Nephron (organoid): Measurements from ENCODE around the gene MPEG1.

Experiments used
- H3K27ac Mint-ChIP-seq, 3 experiments: 2 replicates each; pipeline ENCODE4 v1.8.0; 2020; ENCODE audit warnings: mixed read lengths in 3 of 3, mild to moderate bottlenecking in 2 of 3, moderate library complexity in 1 of 3
- H3K27me3 Mint-ChIP-seq: 2 replicates; pipeline ENCODE4 v1.8.0; 2021; ENCODE audit warnings: low read depth, mild to moderate bottlenecking, moderate library complexity, mixed read lengths
- H3K36me3 Mint-ChIP-seq: 2 replicates; pipeline ENCODE4 v1.8.0; 2020; ENCODE audit warnings: low read depth, mixed read lengths
- H3K4me1 Mint-ChIP-seq: 2 replicates; pipeline ENCODE4 v1.8.0; 2020; ENCODE audit warnings: mixed read lengths
- H3K4me3 Mint-ChIP-seq, 3 experiments: 2 replicates each; pipeline ENCODE4 v1.8.0; 2020; ENCODE audit warnings: mild to moderate bottlenecking in 3 of 3, mixed read lengths in 3 of 3, moderate library complexity in 2 of 3
- H3K9me3 Mint-ChIP-seq: 2 replicates; pipeline ENCODE4 v1.8.0; 2020; ENCODE audit warnings: mixed read lengths
- TF ChIP-seq, protein P1 (sequence below), 3 experiments: fragments of 200-600 bp; sonication (generic); IDR thresholded peaks; one replicate each; pipeline ENCODE4 v1.5.0; 2021; ENCODE audit warnings: antibody characterized with exemption in 3 of 3; ENCODE audit not compliant: unreplicated experiment in 3 of 3

Gene MPEG1

DNA sequence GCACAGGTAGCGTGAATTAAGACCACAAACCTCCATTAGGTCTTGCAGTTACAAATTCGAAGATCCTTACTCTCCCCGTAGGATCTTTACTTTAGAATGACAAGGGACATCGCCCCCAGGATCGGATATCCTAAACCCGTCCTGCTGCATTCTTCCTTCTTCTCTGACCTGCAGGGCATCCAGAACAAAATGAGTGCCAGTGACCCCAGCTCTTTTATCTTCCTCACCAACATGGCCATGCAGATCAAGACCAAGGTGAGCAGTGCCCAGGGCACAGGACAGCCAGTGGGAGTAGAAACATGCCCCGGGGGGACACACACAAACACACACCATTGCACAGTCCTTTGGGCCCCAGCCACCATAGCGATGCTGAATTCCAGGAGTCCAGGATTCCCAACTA is 42.6 kb upstream of the MPEG1 start:
- TF ChIP-seq, protein P1, sequence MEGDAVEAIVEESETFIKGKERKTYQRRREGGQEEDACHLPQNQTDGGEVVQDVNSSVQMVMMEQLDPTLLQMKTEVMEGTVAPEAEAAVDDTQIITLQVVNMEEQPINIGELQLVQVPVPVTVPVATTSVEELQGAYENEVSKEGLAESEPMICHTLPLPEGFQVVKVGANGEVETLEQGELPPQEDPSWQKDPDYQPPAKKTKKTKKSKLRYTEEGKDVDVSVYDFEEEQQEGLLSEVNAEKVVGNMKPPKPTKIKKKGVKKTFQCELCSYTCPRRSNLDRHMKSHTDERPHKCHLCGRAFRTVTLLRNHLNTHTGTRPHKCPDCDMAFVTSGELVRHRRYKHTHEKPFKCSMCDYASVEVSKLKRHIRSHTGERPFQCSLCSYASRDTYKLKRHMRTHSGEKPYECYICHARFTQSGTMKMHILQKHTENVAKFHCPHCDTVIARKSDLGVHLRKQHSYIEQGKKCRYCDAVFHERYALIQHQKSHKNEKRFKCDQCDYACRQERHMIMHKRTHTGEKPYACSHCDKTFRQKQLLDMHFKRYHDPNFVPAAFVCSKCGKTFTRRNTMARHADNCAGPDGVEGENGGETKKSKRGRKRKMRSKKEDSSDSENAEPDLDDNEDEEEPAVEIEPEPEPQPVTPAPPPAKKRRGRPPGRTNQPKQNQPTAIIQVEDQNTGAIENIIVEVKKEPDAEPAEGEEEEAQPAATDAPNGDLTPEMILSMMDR (IDR thresholded peaks at IDR 0.05; ENCODE audit: unreplicated experiment in 3 of 3): no peak
- Mint-ChIP-seq H3K27ac (no peak overlapping the region), H3K9me3 (no peaks in the 10 kb centered on the region), H3K4me1 (no peaks in the 10 kb centered on the region), H3K27me3 (peaks cover 8% of the 10 kb centered on the region), H3K36me3 (no peaks in the 10 kb centered on the region), H3K4me3 (no peak overlapping the region)

DNA sequence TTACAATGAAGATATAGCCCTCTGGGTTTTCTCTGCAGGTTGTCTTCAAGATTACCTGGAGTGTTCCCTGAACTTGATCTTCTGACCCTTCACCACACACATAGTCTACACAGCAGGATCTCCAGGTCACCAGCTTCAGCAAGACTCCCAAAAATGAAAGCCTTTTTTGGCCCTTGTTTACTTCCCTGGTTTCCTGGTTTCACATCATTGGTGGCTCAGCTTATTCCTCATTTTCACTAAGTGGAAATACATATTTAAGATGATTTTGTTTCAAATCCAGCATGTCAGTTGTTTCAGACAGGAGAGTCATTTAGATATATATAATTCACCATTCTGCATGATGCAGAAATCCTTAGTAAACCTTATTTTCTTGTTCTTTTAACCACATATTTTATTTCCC is 41.6 kb upstream of the MPEG1 start:
- Mint-ChIP-seq H3K36me3 (no peaks in the 10 kb centered on the region), H3K9me3 (no peaks in the 10 kb centered on the region), H3K27ac (no peak overlapping the region), H3K27me3 (peaks cover 8% of the 10 kb centered on the region), H3K4me1 (no peaks in the 10 kb centered on the region), H3K4me3 (no peak overlapping the region)
- TF ChIP-seq, protein P1 (IDR thresholded peaks at IDR 0.05; ENCODE audit: unreplicated experiment in 3 of 3): no peak

DNA sequence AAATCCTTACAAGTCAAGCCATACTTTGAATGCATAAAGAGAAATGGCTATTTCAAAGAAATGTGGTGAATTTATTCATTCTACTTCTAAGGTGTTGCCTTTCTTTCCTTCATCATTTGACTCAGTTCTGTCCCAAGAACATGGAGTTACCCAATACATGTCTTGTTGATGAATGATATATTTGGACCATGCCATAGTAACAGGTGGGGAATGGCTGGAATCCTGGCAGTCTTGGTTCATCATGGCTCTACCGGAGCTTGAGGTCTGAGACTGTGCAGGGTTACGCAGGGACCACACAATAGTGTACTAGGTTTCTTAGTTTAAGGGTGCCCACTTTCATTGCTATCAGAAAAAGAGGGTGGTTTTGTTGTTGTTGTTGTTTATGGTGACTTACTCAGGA is 40.3 kb upstream of the MPEG1 start:
- TF ChIP-seq, protein P1 (IDR thresholded peaks at IDR 0.05; ENCODE audit: unreplicated experiment in 3 of 3): no peak
- Mint-ChIP-seq H3K27ac (no peak overlapping the region), H3K4me3 (no peak overlapping the region), H3K4me1 (no peaks in the 10 kb centered on the region), H3K27me3 (peaks cover 5% of the 10 kb centered on the region), H3K9me3 (no peaks in the 10 kb centered on the region), H3K36me3 (no peaks in the 10 kb centered on the region)

DNA sequence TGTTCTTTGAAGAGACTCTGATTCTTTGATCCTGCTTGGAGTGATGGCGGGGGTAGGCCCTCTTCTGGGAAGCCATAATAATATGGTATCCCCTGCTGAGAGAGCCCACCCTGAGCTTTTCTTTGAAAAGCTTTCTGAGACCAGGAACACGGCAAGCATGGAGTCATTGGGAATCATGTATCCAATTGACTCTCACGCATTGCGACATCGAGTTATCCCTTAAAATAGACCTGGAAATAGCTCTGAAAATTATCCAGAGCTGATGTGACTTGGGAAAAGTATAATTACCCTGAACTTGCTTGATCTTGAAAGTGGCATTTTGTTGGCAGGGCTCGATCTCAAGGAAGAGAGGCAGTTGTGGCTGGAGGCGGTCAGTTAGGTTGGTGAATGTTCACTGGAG is 36.8 kb upstream of the MPEG1 start:
- no peaks in the 10 kb centered on the region for H3K36me3 Mint-ChIP-seq
- no peaks in the 10 kb centered on the region for H3K4me1 Mint-ChIP-seq
- TF ChIP-seq, protein P1 (IDR thresholded peaks at IDR 0.05; ENCODE audit: unreplicated experiment in 3 of 3): no peak
- H3K27ac Mint-ChIP-seq: no peak overlapping the region
- H3K27me3 Mint-ChIP-seq: peaks cover 5% of the 10 kb centered on the region
- H3K4me3 Mint-ChIP-seq: no peak overlapping the region
- no peaks in the 10 kb centered on the region for H3K9me3 Mint-ChIP-seq

DNA sequence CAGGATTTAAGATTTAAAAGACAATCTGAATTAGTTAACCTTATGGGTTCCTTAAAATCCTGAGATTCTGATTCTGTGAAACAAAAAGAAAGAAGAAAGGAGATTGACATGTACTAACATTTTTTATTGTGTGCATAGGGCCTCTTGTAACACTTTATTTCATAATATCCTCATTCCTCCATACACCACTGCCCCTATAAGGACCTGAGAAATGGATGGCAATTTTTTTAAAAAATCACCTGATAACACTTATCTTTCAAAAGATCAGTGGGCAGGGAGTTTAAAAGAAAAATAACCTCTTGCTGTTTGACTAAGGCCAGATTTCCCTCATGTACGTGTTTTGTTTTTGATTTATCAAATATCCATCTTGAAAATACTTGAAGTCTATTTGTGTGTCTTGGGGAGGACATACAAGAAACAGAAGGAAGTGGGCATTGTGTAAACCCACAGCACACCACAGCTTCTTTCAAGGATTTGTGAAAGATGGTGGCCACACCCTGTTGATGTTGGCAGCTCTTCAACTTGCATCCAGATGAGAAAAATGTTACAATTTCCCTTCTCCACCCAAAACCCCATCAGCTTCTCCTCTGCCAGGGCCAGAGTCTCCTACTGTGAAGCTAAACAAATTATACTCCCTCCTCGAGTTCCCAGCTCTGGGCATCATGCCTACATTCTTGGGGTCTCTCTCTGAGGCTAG is 35.0 kb upstream of the MPEG1 start:
- H3K36me3 Mint-ChIP-seq: no peaks in the 10 kb centered on the region
- no peak overlapping the region for H3K27ac Mint-ChIP-seq
- H3K9me3 Mint-ChIP-seq: no peaks in the 10 kb centered on the region
- H3K4me3 Mint-ChIP-seq: no peak overlapping the region
- peaks cover 5% of the 10 kb centered on the region for H3K27me3 Mint-ChIP-seq
- TF ChIP-seq, protein P1 (IDR thresholded peaks at IDR 0.05; ENCODE audit: unreplicated experiment in 3 of 3): no peak
- H3K4me1 Mint-ChIP-seq: no peaks in the 10 kb centered on the region

DNA sequence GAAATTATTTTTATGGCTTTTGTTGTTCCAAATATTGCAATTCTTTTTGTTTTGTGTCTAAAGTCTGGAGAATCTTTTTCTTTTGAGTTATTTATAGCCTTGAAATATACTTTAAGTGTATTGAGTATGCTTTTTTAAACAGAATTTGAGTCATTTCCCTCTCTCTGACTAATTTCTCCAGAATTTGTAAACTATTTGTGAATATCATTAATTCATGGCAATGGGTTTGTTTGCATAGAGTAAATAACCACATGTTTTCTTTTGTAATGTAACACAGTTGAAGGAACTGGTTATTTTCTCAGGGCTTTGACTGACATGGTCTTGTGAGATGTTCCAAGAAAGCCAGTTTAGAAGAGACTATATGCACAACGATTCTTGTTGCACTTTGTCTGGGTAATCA is 30.9 kb upstream of the MPEG1 start:
- TF ChIP-seq, protein P1 (IDR thresholded peaks at IDR 0.05; ENCODE audit: unreplicated experiment in 3 of 3): no peak
- Mint-ChIP-seq H3K4me3 (no peak overlapping the region), H3K9me3 (peaks cover 16% of the 10 kb centered on the region), H3K36me3 (no peaks in the 10 kb centered on the region), H3K4me1 (no peaks in the 10 kb centered on the region), H3K27ac (no peak overlapping the region), H3K27me3 (no peaks in the 10 kb centered on the region)
